ENCODE data around the gene TRMU.

The TRMU gene

GRCh38 chr22:46354176-46354992 is 18.9 kb downstream of the TRMU start:
- TF ChIP-seq ZNF70 (CRISPR knock-in tag; IDR thresholded peaks at IDR 0.05), result no peak
- TF ChIP-seq GLIS3 (CRISPR knock-in tag; IDR thresholded peaks at IDR 0.05), result no peak
- no peak for TF ChIP-seq TCF4 (CRISPR knock-in tag; IDR thresholded peaks at IDR 0.05; ENCODE audit: borderline replicate concordance)
- no peak for TF ChIP-seq BACH2 (CRISPR knock-in tag; IDR thresholded peaks at IDR 0.05; ENCODE audit: borderline replicate concordance)
- no peak for TF ChIP-seq ZNF8 (CRISPR knock-in tag; IDR thresholded peaks at IDR 0.05)
- no peak for TF ChIP-seq POU6F1 (CRISPR knock-in tag; IDR thresholded peaks at IDR 0.05; ENCODE audit: borderline replicate concordance, low read depth)
- TF ChIP-seq ZFP3 (CRISPR knock-in tag; IDR thresholded peaks at IDR 0.05), result no peak
- no peak for TF ChIP-seq SNAI2 (CRISPR knock-in tag; IDR thresholded peaks at IDR 0.05)
- TF ChIP-seq ZC3H10 (CRISPR knock-in tag; IDR thresholded peaks at IDR 0.05), result no peak
- TF ChIP-seq ARNTL (CRISPR knock-in tag; IDR thresholded peaks at IDR 0.05; ENCODE audit: borderline replicate concordance, low read depth), result no peak
- TF ChIP-seq PPARA (CRISPR knock-in tag; IDR thresholded peaks at IDR 0.05; ENCODE audit: borderline replicate concordance), result no peak
- TF ChIP-seq CREB5 (CRISPR knock-in tag; IDR thresholded peaks at IDR 0.05; ENCODE audit: low read depth), result no peak
- ATAC-seq, result no peak

DNA sequence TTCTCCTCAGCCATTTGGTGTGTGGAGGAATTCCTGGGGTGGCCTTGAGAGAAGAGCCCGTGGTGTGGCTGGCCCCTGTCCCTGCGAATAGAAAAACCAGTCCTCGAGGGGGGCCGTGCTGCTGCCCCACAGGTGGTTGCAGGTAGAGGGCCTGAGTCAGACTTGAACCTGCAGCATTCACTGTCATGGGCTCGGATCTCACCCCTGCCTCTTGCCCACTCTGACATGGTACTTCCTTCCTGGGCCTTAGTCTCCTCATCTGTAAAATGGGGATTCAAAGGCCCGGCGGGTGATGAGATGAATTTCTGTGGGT is 19.4 kb downstream of the TRMU start:
- no peak for ATAC-seq
- no peak for TF ChIP-seq ZNF565 (CRISPR knock-in tag; conservative IDR thresholded peaks at IDR 0.05; ENCODE audit: low read depth)
- no peak for TF ChIP-seq ZNF8 (CRISPR knock-in tag; IDR thresholded peaks at IDR 0.05)

DNA sequence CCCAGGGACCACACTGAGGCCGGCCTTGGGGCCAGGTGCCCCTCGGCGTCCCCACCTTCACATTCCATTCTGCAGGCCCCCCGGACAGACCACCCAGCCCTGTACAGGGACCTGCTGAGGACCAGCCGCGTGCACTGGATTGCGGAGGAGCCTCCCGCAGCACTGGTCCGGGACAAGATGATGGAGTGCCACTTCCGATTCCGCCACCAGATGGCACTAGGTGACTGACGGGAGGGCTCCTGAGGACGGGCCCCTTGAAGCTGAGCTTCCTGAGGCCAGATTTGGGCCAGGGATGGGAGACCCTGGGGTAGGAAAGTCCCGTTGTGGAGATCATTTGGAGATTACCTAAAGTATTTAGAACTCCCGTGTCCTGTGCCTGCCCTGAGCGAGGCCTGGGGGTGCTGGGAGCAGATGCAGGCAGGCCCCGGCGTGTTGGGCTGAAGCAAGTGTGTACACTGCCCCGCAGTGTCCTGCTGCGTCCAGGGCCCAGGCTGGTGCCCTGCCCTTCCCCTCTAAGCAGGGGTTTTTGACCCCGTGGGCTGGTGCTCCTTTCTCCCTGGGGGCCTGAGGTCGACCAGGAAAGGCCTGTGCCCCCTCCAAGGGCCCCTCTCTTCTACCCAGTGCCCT is 20.0 kb downstream of the TRMU start:
- peak; percentile 79 for ATAC-seq

DNA sequence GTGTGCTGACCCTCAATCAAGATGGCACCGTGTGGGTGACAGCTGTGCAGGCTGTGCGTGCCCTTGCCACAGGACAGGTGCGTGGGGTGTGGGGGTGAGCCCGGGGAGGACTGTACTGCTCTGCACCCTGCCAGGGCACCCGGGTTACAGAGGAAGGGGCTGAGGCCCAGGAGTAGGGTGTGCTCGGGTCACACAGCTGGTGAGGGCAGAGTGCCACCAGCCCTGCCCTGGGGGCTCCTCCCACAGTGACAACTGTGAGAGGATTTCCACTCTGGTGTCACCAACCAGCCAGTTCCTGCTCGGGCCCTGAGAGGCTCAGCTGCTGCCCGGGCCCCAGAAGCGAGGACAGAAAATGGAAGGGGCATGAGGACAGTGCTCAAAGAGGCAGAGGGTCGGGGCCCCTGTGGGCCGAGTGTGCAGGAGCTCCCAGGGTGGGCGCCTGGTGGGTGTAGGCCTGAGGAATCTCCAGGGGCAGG is 20.5 kb downstream of the TRMU start:
- ATAC-seq, result no peak
- TF ChIP-seq CSDC2 (CRISPR knock-in tag; IDR thresholded peaks at IDR 0.05), result no peak
- no peak for TF ChIP-seq TSHZ2 (CRISPR knock-in tag; IDR thresholded peaks at IDR 0.05)
- no peak for TF ChIP-seq POU6F1 (CRISPR knock-in tag; IDR thresholded peaks at IDR 0.05; ENCODE audit: borderline replicate concordance, low read depth)
- no peak for TF ChIP-seq RARB (CRISPR knock-in tag; IDR thresholded peaks at IDR 0.05)
- no peak for TF ChIP-seq ISL1 (CRISPR knock-in tag; IDR thresholded peaks at IDR 0.05)
- TF ChIP-seq ZC3H10 (CRISPR knock-in tag; IDR thresholded peaks at IDR 0.05), result no peak
- TF ChIP-seq ZNF70 (CRISPR knock-in tag; IDR thresholded peaks at IDR 0.05), result no peak
- TF ChIP-seq GLIS3 (CRISPR knock-in tag; IDR thresholded peaks at IDR 0.05), result no peak

More for the DNA sequence above, 20.0 kb downstream of the TRMU start:
- no peak for TF ChIP-seq TCF4 (CRISPR knock-in tag; IDR thresholded peaks at IDR 0.05; ENCODE audit: borderline replicate concordance)
